ENCODE measurements around the gene PTPA.

DNA sequence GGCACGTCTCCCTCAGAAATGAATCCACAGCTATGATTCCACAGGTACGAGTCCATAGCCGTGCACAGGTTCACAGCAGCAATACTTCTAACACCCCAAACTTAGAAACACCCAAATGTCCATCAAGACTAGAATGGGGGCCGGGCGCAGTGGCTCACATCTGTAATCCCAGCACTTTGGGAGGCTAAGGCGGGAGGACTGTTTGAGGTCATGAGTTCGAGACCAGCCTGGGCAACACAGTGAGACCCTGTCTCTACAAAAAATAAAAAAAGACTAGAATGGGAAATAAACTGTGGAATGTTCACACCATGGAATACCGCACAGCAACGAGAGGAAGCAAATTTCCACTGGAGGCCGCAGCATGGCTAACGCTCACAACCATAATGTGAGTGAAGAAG is 34.6 kb upstream of the PTPA start:
- TF ChIP-seq, protein P1, sequence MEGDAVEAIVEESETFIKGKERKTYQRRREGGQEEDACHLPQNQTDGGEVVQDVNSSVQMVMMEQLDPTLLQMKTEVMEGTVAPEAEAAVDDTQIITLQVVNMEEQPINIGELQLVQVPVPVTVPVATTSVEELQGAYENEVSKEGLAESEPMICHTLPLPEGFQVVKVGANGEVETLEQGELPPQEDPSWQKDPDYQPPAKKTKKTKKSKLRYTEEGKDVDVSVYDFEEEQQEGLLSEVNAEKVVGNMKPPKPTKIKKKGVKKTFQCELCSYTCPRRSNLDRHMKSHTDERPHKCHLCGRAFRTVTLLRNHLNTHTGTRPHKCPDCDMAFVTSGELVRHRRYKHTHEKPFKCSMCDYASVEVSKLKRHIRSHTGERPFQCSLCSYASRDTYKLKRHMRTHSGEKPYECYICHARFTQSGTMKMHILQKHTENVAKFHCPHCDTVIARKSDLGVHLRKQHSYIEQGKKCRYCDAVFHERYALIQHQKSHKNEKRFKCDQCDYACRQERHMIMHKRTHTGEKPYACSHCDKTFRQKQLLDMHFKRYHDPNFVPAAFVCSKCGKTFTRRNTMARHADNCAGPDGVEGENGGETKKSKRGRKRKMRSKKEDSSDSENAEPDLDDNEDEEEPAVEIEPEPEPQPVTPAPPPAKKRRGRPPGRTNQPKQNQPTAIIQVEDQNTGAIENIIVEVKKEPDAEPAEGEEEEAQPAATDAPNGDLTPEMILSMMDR (IDR thresholded peaks at IDR 0.05): no peak
- TF ChIP-seq POLR2AphosphoS5 (IDR thresholded peaks at IDR 0.05): no peak
